ENCODE results near the gene AP4S1.

DNA sequence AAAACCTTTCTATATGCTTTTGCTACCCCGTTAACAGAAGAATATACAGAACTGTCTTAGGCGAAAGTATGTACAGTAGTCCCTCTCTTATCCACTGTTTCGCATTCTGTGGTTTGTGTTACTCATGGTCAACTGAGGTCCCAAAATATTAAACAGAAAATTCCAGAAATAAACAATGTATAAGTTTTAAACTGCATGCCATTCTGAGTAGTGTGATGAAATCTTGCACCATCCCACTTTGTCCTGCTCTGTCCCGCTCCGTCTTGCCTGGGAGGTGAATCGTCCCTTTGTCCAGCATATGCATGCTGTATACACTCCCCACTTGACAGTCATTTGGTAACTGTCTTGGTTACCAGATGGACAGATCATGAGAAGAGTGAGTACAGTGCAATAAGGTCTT, 70.8 kb downstream of the AP4S1 start:
- TF ChIP-seq, protein P1, sequence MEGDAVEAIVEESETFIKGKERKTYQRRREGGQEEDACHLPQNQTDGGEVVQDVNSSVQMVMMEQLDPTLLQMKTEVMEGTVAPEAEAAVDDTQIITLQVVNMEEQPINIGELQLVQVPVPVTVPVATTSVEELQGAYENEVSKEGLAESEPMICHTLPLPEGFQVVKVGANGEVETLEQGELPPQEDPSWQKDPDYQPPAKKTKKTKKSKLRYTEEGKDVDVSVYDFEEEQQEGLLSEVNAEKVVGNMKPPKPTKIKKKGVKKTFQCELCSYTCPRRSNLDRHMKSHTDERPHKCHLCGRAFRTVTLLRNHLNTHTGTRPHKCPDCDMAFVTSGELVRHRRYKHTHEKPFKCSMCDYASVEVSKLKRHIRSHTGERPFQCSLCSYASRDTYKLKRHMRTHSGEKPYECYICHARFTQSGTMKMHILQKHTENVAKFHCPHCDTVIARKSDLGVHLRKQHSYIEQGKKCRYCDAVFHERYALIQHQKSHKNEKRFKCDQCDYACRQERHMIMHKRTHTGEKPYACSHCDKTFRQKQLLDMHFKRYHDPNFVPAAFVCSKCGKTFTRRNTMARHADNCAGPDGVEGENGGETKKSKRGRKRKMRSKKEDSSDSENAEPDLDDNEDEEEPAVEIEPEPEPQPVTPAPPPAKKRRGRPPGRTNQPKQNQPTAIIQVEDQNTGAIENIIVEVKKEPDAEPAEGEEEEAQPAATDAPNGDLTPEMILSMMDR (IDR thresholded peaks at IDR 0.05; ENCODE audit: borderline replicate concordance, extremely low read depth, low read length, poor library complexity, severe bottlenecking) = no peak
- TF ChIP-seq EZH2 (IDR thresholded peaks at IDR 0.05; ENCODE audit: borderline replicate concordance, low read depth, low read length, severe bottlenecking) = no peak
